Right forelimb (tissue), 1 donor: ENCODE data around the gene NTHL1.

ENCODE experiments used
- DNase-seq: peaks from one replicate; pipeline ENCODE4 v3.0.0-alpha.2; 2018

NTHL1 gene

DNA sequence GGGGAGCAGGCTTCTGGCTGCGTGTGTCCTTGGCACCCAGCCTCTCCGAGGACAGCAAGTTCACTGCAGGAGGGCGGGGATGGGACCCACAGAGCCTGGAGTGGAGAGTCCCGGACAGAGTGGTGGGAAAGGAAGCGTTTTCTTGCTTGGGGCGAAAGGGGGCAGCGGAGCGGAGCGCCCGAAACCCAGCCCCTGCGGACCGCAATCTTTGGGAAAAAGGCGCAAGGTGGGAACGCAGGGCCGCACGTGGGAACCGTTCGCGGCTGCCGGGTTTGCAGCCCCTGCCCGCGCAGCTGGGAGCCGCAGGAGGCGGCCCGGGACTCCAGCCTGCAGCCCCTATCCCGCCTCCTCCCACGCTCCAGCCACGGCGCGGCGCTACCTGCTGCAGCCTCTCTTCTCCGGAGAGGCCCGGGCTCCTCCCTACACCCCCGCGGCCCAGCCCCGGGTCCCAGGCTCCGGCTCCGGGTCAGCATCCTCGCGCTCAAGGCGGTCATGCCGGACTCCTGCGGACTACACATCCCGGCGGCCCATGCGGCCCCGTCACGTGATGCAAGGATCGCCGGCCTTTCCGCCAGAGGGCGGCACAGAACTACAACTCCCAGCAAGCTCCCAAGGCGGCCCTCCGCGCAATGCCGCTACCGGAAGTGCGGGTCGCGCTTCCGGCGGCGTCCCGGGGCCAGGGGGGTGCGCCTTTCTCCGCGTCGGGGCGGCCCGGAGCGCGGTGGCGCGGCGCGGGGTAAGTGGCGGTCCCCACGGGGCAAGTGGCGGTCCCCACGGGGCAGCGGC is at the start of gene NTHL1, which contains the start of gene TSC2:
Gene NTHL1 (minus strand): TSS at position 505 of the 786 bp plus-strand sequence. CDS start 11 bp downstream, at position 494.
Gene TSC2 (plus strand): TSS at position 656 of the 786 bp plus-strand sequence. CDS start 631 bp downstream, outside the sequence.
- DNase-seq: peak; percentile 97

DNA sequence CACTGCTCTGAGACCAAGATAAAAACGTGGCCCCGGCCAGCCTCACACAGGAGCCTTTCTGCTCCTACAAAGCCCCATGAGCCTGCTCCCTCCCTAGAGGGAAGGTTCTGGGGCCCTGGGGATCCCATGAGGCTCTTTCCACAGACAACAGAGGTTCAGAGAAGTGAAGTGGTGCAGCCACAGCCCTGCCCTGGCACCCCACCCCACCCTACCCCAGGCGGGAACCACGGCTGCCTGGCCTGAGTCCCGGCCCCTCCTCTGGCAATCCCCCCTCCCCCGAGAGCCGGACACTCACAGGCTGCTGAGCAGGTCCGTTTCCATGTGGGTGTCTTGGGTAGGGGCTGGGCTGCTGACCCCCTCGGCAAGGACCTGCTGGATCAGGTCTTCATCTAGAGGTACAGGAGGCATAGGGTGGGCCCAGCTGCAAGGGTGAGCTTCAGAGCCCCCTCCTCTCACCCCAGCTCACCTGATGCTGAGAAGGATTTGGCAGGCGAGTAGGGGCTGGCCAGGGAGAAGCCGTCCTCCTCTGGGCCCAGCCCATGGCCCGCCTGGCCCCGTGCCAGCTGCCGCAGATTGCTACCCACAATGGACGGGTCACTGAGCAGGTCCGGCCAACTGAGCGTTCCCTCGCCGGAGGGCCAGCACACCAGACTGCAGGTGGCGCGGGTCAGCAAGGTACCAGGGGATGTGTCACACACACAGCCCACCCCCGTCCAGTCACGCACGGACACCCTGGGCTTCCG is 49.4 kb upstream of the NTHL1 start:
- DNase-seq: peak; percentile 38

DNA sequence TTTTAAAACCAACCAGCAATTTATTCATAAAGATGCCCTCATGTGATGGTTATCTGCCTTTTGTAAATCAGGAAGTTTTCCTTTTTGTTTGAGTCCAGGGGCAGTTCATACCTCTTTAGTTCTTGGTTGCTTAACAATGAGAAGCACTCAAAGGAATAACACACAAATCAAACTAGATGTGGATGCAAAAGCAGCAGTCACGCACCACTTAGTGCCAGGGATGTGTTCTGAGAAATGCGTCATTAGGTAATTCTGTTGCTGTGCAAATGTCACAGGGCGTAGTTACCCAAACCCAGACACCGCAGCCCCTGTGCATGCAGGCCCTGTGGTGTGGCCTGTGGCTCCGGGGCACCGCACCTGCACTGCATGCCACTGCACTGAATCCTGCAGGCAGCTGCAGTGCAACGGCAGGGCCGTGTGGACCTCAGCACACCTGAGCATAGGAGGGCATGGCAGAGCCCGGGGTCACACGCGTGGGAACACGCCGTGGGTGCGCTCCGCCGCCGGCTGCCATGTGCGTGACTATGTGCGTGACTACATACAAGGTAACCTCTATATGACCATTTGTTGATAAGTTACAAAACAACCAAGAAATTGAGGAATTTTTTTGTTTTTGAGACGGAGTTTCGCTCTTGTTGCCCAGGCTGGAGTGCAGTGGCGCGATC is 48.4 kb upstream of the NTHL1 start:
- DNase-seq: peak; percentile 37

DNA sequence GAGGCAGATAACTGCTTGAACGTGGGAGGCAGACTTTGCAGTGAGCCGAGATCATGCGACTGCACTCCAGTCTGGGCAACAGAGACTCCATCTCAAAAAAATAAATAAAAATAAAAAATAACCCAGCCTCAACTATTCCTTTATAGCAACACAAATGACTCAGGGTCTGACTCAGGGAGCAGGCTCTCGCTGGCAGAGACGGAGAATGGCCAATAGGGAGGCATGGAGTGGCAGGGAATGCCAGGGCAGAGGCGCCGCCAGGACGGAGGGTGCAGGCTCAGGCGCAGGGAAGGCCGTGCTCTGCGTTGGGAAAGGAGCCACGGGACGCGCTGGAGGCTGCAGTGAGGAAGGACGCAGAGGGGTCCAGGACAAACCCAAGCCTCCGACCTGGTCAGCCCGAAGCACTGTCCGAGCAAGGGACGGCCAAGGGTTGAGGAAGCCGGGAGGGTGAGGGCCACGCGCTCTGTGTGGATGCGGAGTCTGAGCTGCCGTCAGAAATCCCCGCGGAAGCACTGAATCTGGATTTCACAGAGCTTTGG is 47.8 kb upstream of the NTHL1 start:
- peak; percentile 35 for DNase-seq

DNA sequence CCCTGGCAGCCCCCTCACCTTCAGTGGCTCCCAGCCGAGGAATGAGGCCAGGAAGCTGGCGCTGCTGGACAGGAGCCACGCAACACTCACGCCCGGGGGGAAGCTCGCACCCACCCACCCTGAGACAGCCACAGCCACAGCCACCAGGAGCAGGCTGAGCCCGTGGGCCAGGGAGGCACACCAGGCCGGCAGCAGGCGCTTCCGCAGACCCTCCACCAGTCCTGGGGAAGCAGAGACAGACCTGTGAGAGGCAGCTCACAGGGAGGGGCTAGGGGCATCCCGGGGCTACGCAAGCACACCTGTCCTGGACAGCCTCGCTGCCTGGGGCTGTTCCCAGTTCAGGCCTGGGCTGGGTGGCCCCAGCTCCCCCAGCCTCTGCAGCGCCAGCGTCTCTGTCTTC is 46.2 kb upstream of the NTHL1 start:
- DNase-seq: no peak

DNA sequence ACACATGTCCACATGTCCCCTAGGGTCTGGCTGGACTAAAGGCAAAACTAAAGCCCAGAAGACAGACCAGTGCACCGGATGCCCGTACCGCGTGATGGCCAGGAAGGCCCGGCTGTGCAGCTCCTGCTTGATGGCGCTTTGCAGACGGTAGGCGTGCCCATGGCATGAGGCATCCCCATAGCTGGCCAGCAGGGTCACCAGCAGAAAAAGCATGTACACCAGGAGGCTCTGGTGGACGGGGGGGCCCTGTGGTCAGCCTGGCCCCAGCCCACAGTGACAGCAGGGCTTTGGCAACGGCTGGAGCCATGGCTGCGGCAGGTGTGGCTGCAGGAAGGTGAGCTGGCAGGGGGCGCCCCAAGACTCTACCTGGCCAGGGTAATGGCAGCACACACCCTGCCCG is 45.2 kb upstream of the NTHL1 start:
- DNase-seq: no peak

DNA sequence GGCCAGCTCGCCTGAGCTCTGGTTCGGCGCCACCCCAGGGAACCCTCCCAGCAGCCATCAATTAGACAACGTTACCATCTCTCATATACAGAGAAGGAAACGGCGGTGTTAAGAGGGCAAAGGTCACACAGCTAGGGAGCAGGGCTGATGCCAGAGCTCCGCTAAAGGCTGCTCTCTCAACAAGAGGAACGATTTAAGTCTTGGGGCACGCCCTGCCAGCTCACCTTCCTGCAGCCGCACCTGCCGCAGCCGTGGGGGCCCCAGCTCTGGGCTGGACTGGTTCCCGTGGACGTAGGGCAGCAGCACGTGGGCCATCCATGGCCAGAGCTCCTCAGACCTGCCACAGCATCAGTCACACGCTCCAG is 44.6 kb upstream of the NTHL1 start:
- DNase-seq: no peak

DNA sequence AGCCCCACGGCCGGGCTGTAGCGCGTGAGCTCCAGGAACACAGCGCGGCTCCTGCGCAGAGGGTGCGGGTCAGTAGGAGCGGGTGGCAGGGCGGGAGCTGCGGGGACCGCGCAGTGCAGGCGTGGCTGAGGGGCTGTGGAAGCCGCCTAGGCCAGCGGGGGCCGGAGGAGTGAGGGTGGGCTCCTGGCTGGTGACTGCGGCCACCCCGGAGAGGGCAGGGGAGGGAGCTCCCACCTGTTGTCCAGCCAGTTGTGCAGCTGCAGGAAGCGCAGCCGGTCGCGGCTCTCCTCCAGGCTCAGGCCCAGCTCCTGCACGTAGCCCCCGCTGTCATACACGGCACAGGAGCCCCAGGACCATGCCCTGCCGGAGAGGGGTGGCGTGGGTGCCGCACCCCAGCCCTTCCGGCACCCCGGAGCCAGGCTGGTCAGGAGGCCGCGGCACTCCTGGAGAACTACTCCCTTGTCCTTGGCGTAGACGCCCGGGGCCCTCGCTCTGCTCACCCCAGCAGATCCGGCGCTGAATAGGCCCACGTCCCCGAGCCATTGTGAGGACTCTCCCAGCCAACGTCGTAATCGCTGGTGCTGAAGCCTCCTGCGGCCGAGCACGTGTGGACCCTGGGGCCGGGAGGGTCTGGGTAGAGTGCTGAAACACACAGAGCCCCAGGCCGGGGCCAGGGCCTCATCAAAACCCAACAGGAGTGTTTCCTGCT is 44.1 kb upstream of the NTHL1 start:
- DNase-seq: peak; percentile 50

DNA sequence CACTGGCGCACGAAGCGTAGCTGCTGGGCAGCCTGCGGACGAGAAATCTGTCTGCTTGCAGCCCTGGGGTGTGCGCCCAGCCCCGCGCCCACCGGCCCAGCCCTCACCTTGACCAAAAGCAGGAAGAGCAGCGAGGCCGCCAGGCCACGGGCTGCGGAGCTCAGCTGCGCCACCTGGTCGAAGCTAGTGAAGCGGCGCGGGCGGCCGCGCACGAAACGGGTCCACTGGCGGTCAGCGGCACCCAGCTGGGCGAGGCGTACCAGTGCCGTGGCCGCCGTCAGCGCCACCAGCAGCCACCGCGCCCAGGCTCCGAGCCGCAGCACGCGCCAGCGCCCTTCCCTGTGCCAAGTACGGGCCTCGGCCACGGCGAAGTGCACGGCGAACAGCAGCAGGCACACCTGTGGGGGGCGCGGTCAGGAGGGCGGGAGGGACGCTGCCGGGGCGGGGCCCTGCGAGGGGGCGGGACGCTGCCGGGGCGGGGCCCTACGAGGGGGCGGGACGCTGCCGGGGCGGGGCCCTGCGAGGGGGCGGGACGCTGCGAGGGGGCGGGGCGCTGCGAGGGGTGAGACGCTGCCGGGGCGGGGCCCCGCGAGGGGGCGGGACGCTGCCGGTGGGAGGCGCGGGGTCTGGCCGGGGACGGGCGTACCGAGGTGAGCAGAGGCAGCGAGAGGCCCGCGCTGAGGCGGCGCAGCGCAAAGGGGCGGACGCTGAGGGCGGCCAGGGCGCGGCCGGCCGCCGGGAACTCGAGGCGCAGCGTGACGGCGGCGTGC is 43.3 kb upstream of the NTHL1 start:
- peak; percentile 92 for DNase-seq

DNA sequence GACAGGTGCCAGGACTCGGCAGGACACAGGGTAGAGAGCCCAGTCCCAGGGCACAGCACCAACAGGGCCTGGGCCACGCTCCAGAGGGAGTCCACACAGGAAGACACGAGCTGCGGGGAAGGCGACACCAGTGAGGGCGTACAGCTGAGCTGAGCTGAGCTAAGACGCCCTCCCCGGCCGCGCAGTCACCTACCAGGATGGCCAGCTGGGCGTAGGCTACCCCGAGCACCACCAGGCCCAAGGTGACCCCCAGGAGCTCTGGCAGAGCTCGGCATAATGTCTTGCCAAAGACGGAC is 42.8 kb upstream of the NTHL1 start:
- DNase-seq: peak; percentile 63

DNA sequence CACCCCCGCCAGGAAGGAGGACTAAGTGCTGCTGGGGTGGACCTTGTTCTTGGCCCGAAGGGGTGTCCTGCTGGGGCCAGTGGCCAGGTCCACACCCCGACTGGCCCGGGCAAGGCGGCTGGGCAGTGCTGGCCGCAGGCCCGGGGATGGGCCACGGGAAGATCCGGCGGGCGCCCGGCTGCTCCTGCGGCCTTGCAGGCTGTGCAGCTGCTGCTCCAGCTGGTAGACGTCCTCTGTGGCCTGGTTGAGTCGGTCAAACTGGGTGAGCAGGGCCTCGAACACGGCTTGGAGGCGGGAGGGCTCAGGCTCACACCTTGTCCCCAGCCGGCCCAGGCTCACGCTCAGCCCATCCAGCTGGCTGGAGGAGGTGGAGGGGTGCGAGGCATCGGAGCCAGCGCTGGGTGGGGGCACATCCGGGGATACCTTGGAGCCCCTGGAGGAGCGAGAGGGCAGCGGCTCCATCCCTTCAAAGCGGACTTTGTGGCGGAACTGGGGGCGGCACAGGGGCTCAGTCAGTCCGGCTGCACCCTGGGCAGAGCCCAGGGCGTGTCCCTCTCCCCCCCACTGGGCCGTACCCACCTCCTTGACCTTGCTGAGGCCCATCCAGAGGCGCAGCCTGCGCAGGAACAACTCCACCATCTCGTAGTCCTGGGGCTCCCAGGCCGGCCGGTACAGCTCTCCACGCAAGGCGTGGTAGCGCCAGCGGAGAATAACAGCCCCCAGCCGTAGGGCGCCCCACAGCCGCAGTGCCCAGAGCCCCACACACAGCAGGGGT is 42.3 kb upstream of the NTHL1 start:
- DNase-seq: peak; percentile 55

DNA sequence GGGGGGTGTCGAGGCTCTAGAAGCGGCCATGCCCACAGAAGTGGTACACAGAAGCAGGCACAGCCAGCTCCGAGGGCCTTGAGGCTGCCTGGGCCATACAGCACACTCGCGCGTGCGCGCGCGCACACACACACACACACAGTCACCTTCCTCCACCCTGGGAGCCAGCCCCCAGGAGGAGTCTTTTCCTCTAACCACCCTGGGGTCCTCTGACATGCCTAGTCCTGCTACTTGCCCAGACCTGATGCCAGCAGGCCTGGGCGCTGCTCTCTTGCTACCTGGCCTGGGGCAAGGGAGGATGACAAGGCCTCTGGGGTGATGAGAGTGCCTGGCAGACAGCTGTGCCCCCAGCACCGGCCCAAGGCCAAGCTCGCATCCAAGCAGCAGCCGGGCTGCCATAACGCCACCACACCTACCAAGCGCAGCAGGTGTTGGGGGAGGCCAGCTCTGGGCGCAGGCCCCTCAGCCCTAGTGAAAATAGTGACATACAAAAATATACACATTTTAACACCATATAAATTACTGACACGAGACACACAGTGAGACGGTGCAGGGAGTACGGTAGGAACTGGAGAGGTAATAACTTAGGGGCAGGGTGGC is 41.2 kb upstream of the NTHL1 start:
- DNase-seq: no peak

DNA sequence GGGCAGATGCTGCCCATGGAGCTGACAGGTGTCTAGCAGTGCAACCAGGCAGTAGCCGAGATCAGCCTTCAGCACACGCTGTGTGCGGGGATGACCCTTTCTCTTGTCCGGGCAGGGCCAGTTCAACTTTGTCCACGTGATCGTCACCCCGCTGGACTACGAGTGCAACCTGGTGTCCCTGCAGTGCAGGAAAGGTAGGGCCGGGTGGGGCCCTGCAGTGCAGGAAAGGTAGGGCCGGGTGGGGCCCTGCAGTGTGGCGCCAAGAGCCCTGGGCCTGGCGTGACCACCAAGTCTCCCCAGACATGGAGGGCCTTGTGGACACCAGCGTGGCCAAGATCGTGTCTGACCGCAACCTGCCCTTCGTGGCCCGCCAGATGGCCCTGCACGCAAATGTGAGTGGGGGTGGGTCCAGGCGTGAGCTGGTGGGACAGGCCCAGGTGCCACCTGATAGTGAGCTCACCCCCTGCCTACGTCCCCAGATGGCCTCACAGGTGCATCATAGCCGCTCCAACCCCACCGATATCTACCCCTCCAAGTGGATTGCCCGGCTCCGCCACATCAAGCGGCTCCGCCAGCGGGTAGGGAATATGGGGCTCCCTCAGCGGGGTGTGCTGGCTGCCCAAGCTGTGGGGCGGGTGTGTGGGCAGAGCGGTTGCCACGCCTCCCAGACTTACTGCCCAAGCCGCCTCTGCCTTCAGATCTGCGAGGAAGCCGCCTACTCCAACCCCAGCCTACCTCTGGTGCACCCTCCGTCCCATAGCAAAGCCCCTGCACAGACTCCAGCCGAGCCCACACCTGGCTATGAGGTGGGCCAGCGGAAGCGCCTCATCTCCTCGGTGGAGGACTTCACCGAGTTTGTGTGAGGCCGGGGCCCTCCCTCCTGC is 40.4 kb upstream of the NTHL1 start:
- DNase-seq: no peak

DNA sequence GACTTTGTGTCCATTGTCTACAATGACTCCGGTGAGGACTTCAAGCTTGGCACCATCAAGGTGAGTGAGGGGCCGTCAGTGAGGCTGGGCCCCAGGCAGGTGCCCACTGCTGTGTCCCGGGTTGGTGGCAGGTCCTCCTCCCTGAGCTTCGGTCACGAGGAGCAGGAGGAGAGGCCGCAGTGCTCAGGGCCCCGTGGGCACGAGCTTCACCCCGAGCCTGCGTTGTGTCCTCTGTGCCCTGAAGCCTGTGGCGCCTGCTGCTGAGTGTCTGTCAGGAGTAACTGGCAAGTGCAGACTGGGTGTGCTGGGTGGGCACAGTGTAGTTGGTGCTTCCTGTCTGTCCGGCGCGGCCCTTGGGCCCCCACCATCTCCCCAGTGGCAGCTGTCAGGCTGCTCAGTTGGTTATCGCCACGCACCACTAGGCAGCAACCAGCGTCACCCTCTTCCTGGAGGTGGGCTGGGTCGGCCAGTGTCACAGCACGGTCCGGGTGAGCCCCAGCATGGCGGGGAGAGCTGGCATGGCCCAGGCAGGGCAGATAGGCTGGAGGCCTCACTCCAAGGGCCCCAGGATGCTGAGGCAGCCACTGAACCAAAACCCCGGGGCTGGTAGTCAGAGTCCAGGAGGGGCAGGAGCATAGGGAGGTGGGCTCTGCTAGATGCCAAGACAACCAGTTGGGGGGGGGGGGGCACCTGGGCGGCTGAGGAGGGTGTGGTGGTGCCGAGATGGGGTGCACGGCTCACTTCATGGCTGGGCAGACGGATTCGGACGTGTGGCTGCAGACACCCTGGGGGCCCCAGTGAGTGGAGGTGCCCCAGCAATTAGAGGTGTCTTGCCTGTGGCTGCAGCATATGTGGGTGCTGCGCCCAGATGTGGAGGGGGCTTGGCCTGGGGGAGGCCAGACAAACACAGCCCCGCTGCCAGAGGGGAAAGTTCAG is 39.4 kb upstream of the NTHL1 start:
- no peak for DNase-seq

DNA sequence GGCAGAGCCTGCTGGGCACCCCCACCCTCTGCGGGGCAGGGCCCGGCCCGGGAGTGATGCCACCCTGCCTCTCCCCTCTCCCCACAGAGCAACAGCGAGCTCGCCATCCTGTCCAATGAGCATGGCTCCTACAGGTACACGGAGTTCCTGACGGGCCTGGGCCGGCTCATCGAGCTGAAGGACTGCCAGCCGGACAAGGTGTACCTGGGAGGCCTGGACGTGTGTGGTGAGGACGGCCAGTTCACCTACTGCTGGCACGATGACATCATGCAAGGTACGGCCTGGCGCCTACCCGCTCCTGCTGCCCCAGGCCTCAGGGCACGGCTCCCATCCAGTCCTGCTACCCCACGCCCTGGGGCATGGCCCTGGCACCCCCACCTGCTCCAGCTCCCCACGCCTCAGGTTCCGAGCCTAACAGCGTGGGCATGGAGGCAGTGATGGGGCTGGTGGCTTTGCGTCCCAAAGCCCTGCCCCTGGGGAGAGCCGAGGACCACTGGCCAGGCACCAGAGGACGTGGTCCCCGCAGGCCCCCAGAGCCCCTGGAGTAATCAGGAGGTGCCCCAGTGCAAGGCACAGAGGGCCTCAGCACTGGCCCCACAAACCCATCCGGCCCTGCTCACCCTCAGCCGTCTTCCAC is 38.6 kb upstream of the NTHL1 start:
- no peak for DNase-seq

DNA sequence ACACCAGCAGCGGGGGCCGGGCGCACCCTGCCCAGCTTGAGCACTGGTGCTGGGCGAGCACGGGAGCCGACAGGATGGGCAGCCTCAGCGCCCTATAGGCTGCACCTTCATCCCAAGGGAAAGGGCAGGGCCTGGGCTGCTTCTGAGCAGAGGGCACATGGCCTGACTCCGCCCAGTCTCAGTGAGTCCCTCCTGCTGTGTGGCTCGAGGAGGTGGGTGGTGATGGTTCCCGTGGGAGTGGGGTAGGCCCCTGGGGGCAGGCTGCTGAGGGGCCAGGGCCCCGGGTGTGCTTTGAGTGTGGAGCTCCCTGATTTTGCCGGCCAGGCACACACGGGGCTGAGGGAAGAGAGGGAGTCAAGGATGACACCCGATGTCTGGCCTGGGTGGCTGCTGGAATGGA is 38.0 kb upstream of the NTHL1 start:
- no peak for DNase-seq

DNA sequence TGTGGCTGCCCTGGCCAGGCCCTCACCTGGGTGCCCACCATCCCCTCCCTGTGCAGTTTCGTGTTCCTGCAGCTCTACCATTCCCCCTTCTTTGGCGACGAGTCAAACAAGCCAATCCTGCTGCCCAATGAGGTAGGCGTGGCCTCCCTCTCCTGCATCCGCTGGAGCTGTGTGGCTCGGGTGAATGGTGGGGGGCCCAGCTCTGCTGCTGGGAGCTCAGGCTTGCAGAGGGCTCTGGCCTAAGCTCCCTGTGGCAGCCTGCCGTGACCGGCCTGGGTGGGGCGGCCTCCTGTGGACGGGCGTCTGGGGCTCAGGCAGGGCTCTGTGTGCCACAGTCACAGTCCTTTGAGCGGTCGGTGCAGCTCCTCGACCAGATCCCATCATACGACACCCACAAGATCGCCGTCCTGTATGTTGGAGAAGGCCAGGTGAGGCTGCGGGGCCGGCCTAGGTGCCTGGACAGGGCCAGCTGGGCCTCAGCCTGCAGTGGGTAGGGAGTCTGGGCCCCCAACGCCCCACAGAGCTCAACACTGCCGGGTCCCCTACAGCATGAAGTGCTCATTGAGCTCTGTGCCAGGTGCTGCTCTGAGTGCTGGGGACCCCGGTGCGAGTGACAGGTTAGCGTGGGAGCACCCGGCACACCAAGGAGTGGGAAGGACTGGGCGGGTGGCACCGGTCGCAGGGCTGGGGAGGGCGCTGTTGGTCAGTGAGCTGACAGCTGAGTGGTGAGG is 37.4 kb upstream of the NTHL1 start:
- DNase-seq: no peak
